Neural progenitor cell (in vitro differentiated cells): ENCODE data around the gene C1orf122.

ENCODE experiments used
- CTCF ChIP-seq: fragments of 200-600 bp; sonication (generic); IDR thresholded peaks from 2 replicates; pipeline ENCODE4 v1.5.1; 2017; ENCODE audit warnings: antibody characterized with exemption, mild to moderate bottlenecking
- EZH2phosphoT487 ChIP-seq: fragments of 200-600 bp; sonication (generic); IDR thresholded peaks from 2 replicates; pipeline ENCODE4 v1.6.1; 2017; ENCODE audit warnings: antibody characterized with exemption

GRCh38 chr1:37851782-37852210 is 44.2 kb downstream of the C1orf122 start:
- TF ChIP-seq EZH2phosphoT487 (no peak), CTCF (no peak)
